RCC 7860 (cell line): ENCODE measurements around the gene PIR.

Experiments used
- DNase-seq: peaks from one replicate; pipeline ENCODE4 v3.0.0-alpha.2; 2015; ENCODE audit warnings: low spot score
- FAIRE-seq: peaks from 2 replicates; lab custom pipeline; 2012; peaks lifted over from hg19 to GRCh38; lab: Jason Lieb, UNC

Gene PIR

DNA sequence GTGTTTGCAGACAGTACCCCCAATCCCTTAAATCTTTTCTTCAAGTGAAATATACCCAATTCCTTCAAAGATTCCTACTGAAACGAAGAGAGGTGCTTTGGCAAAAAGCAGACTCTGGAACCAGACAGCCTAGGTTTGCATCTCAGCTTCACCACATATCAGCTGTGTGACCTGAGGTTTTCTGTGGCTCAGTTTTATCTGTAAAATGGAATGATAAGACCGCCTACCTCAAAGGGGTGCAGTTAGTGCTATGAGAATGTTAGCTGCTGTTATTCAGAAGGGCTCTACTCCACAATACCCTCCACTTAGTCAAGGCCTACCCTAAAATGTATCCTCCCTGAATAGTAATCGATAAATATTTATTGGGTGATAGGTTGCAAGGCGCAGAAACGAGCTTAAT is 664 bp downstream of the PIR start:
- DNase-seq (no peak), FAIRE-seq (no peak)

GRCh38 chrX:15483891-15484290 is 9.2 kb downstream of the PIR start:
- FAIRE-seq (no peak), DNase-seq (no peak)

- DNase-seq (no peak), FAIRE-seq (no peak)
Observed at GRCh38 chrX:15475486-15475885, 17.6 kb downstream of the PIR start.

GRCh38 chrX:15475021-15475420 is 18.1 kb downstream of the PIR start:
- DNase-seq (no peak), FAIRE-seq (peak; percentile 52)

GRCh38 chrX:15474028-15474427 is 19.1 kb downstream of the PIR start:
- DNase-seq = no peak
- FAIRE-seq = no peak

DNA sequence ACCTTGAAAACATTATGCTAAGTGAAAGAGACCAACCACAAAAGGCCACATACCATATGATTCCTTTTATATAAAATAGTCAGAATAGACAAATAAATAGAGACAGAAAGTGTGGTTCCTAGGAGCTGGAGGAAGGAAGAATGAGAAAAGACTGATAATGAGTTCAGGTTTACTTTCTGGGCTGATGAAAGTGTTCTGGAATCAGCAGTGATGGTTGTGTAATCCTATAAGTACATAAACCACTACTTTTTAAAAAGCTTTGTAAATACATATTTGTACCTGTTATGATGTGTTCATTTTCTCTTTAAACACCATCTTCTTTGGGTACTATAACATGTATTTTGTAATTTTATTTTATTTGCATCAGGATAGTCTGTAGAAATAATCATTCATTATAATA is 20.6 kb downstream of the PIR start:
- no peak for DNase-seq
- no peak for FAIRE-seq

GRCh38 chrX:15471028-15471427 is 22.1 kb downstream of the PIR start:
- peak; percentile 87 for FAIRE-seq
- peak; percentile 43 for DNase-seq

DNA sequence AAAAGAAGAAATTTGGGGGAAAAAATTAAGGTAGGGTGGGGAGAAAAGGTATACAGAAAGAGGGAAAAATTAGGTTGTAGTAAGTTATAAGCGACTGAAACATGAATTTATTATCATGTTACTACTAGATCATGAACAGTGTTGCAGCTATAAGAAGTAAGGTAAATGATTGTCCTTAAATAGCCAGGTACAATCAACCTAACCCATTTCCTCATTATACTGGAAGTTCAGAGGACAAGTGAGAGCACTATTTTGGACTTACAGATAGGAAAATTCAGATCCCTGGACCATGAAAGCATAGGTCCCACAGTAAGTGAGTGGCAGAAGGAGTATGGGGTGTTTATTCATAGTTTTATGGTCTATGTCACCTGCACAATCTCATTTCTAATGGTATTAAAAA is 23.5 kb downstream of the PIR start:
- DNase-seq (no peak), FAIRE-seq (no peak)

GRCh38 chrX:15468036-15468435 is 25.1 kb downstream of the PIR start:
- FAIRE-seq (no peak), DNase-seq (no peak)

DNA sequence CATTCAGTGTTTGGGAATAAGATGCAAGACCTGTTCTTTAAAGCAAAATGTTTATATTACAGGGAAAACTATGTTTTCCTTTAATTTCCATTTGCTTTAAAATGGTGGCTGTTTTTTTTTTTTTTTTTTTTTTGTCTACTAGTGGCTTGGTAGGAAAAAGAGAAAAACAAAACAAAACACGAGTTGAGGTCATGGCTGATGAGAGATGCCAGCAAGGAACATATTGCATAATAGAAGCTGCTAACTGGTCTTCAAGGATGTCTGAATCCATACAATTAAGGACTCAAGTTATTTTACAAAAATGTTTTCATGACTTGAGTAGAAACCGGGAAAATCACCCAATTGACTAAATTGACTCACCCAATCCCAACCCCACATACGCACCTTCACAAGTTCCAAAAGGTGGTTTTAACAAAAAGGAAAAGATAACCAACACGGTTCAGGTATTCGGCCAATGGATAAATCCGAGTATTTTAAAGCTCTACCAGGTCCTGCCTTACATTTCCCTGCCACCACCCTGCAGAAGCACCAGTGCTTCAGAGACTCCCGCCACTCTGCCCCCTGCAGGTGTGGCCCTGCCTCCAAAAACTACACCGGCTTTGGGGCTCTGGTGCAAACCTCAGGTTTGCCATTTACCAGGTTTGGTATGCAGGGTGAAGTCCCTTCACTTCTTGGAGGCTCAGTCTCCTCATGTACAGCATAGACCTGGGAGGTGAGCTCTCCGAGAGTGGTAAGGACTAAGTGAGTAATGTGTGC is 27.1 kb downstream of the PIR start:
- FAIRE-seq (no peak), DNase-seq (no peak)

DNA sequence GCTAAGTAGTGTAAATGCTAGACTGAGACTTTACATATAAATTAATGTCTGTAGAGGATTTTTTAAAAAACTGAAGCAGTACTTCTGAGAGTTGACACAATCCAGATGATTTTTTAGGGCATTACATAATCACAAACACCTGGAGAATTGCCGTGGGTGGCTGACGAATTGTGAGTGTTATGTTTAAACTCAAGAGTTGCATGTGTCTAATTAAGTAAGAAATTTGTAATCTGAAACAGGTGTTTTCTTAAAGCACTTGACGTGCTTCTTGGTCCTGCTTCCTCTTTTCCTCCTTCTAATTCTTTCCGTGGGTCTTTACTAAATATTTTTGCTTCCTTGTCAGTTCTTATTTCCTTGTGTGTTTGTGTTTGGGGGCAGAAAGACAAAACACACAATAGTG is 27.8 kb downstream of the PIR start:
- FAIRE-seq (no peak), DNase-seq (no peak)

DNA sequence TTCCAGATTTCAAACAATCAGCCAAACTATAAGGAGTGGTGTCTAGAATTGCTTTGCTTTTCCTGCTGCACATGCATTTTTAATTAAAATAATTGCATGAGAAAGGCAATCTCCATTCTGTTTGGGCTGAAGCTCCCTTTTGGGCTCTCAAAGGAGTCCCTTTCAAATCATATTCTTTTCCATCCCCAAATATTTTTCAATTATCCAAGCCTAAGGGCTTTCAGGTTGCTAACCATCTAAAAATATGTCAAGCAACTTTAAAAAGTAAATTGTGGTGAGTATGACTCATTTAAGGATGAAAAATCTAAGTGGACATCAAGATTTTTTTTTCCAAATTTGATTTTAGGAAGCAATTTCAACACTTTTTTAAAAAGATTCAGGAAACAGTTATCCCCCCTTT is 28.4 kb downstream of the PIR start:
- DNase-seq (no peak), FAIRE-seq (no peak)

DNA sequence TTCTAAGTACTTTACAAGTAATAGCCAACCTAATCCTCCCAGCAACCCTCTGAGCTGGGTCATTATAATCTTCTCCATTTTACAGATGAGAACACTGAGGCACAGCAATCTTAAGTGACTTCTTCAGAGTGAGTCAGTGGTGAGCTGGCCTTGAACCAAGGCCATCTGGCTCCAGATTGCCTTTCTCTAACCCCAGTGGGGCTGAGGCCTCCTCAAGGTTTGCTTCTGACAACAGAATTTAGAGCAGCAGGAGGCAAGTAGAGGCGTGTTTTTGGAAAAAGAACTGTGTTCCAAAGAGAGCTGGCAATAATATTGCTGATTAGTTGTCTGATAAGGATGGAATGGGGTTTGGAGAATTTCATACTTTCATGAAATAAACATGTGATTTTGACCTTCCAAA is 41.2 kb downstream of the PIR start:
- FAIRE-seq (no peak), DNase-seq (no peak)

- no peak for FAIRE-seq
- DNase-seq = no peak
Observed at GRCh38 chrX:15448010-15448639, 45.0 kb downstream of the PIR start.

GRCh38 chrX:15441464-15441863 is 51.7 kb downstream of the PIR start:
- DNase-seq (no peak), FAIRE-seq (no peak)

- no peak for FAIRE-seq
- no peak for DNase-seq
Observed at GRCh38 chrX:15438332-15438731, 54.8 kb downstream of the PIR start.

DNA sequence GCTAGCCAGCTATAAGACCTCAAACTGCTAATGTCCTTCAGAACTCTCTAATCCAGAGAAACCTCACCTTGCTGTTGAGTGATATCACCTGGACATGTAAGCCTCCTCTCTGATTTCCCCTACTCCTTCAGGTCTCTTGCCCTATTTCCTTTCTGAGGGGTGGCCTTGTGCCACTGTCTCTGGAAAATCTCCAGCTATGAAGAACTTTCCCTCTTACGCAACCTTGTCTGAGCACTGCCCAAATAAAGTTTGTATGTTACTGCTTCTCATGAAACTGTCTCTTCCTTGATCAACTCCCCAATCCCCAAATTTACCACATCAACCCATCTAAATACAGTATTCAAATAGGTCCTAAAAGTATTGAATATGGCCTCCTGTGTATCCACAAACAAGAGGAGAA is 55.4 kb downstream of the PIR start:
- DNase-seq (no peak), FAIRE-seq (no peak)

DNA sequence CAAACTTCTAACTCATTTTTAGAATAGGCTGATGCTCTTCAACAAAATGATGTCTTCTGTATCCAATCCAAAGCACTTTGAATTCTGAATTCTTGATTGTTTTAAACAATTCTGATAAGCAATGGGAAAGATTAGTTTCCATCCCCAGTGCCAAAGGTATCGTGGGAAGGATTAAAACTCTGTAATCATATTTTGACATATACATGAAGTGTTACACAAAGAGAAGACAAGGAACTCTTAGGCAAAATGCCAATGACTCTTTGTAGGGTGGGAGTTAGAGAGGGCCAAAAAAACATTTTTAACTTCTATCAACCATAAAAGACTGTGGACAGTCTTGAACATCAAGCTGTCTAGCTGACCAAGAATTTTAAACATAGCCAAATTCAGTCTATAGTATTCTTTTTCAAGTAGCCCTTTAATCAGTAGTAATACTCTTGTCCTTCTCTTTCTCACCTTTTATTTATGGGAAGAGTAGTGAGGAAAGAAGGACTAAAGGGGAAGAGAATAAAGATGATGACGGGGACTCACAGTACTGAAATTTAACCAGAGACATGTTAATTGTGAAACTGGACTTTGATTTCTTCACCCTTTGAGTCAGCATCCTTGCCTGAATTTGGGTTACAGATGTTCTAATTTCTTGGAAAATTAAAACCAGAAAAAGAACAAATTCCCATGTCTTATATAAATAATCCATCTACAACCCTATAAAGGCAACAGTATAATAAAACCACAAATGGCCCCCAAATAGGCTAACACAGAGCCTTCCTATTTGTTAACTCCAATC is 57.1 kb downstream of the PIR start:
- FAIRE-seq (no peak), DNase-seq (no peak)

DNA sequence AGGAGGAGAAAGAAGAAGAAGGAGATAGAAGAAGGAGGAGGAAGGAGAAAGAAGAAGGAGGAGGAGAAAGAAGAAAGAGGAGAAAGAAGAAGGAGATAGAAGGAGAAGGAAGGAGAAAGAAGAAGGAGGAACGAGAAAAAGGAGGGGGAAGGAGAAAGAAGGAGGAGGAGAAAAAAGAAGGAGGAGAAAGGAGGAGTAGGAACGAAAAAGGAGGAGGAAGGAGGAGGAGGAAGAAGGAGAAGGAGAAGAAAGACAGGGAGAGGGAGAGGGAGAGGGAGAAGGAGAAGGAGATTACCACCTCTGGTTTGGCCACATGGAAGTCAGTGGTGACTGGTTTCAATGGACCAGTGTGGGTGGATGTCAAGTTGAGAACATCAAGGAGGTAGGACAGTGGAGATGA is 58.9 kb downstream of the PIR start:
- DNase-seq (no peak), FAIRE-seq (no peak)

DNA sequence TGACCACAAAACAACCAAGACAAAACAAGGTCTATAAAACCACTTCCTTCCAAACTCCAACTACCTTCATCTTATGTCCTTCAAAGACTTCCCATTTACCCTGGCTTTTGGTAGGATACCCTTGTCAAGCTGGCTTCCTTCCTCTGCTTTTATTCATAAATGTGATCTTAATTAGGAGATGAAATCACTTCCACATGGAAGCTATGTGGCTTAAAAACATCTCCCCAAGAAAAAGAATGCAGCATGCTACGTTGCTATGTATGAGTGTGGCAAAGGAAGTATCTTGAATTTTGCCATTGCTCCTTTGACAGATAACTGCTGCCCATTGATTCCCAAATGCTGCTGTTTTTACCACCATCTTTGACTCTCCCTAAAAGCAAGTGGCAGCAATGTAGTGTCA is 62.5 kb downstream of the PIR start:
- FAIRE-seq (no peak), DNase-seq (no peak)

DNA sequence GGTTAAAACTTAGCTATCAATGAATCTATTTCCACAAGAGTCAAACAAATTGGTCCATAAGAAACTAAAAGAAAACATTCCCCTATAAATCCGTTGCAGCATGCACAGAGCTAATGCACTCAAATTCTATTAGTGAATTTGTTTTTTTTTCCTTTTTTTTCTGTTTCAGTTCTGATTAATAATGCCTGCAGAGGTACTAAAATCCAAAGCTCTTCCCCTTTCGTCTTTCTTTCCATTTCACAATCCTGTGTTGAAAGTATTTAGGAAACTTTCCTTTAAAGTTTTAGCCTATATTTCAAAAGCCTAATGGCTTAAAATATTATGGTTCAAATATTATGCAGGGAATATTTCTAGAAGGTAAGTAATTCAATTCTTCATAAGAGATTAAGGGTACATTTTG is 63.1 kb downstream of the PIR start:
- no peak for DNase-seq
- FAIRE-seq = no peak

DNA sequence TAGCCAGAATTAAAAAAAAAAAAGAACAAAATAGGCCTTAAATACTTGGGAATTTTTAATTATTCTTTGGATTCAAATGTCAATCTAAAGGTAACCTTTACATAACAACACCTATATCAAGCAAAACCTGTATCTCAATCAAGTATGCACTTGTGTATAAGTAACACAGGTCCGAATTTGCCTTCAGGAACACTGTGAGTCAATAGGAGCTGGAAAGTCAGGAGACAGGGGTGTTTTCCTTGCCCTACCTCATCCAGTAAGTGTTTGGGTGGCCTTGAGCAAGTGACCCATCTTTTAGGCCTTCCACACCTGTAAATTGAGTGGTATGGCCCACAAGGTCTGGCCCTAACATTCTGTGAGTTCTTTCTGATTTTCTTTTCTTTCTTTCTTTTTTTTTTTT is 68.1 kb downstream of the PIR start:
- DNase-seq (no peak), FAIRE-seq (no peak)
